SK-N-SH (cell line): ENCODE measurements around the gene NIPA2. TPM values are rescaled to one million over a fixed set of nuclear protein-coding genes. Genes with fewer than 3 reads are reported as not detected.

Experiments used
- CTCF ChIA-PET: fragments of 300-600, 350-600 bp; formaldehyde crosslinking; extraction: SDS; loops from one replicate; lab custom pipeline; 2021; lab: Yijun Ruan, JAX
- POLR2A ChIA-PET: fragments of 350-600 bp; sonication (Branson Sonifier 250); formaldehyde crosslinking; extraction: SDS; loops from one replicate; lab custom pipeline; 2020; ENCODE audit warnings: antibody characterized with exemption, inconsistent platforms; lab: Yijun Ruan, JAX
- DNase-seq: peaks from one replicate; pipeline ENCODE4 v3.0.0; 2012
- H2AFZ ChIP-seq: fragments of 200-600 bp; sonication (generic); 2 replicates; pipeline ENCODE4 v1.8.1; 2016; ENCODE audit warnings: antibody characterized with exemption, mild to moderate bottlenecking, low read depth
- H3F3A ChIP-seq: fragments of 200-600 bp; sonication (generic); replicated peaks from 2 replicates; pipeline ENCODE3; 2016; ENCODE audit warnings: antibody characterized with exemption, mild to moderate bottlenecking; ENCODE audit not compliant: insufficient read depth
- H3K27ac ChIP-seq, 2 experiments: fragments of 200-500 bp in 1 of 2; fragments of 200-600 bp in 1 of 2; sonication (Bioruptor generic) in 1 of 2; sonication (generic), shearing (Covaris generic) in 1 of 2; 2 replicates each; pipeline versions ENCODE4 v1.5.1 to v1.6.1; 2014 to 2016; ENCODE audit warnings: low read depth in 2 of 2, inconsistent platforms in 1 of 2, low read length in 1 of 2, mild to moderate bottlenecking in 1 of 2, mixed read lengths in 1 of 2
- H3K27me3 ChIP-seq: fragments of 200-600 bp; sonication (generic), shearing (Covaris generic); 2 replicates; pipeline ENCODE4 v1.6.1; 2016; ENCODE audit warnings: mixed run types; ENCODE audit not compliant: insufficient read depth
- H3K36me3 ChIP-seq, 2 experiments: fragments of 200-500 bp in 1 of 2; fragments of 200-600 bp in 1 of 2; sonication (Bioruptor generic) in 1 of 2; sonication (generic) in 1 of 2; replicated peaks in 1 of 2; 2 replicates each; pipeline versions ENCODE3 to v1.5.1; 2014 to 2016; ENCODE audit warnings: low read length in 1 of 2, mild to moderate bottlenecking in 1 of 2; ENCODE audit not compliant: insufficient read depth in 2 of 2, control insufficient read depth in 1 of 2
- H3K4me1 ChIP-seq, 2 experiments: fragments of 200-500 bp in 1 of 2; fragments of 200-600 bp in 1 of 2; sonication (Bioruptor generic) in 1 of 2; sonication (generic), shearing (Covaris generic) in 1 of 2; 2 replicates each; pipeline versions ENCODE4 v1.5.1 to v1.6.1; 2014 to 2016; ENCODE audit warnings: low read depth in 1 of 2, low read length in 1 of 2, mixed run types in 1 of 2; ENCODE audit not compliant: insufficient read depth in 2 of 2, control insufficient read depth in 1 of 2
- H3K4me2 ChIP-seq: fragments of 200-600 bp; sonication (generic), shearing (Covaris generic); 2 replicates; pipeline ENCODE4 v1.6.1; 2017; ENCODE audit warnings: mixed run types
- H3K4me3 ChIP-seq, 2 experiments: fragments of 200-500 bp in 1 of 2; fragments of 200-600 bp in 1 of 2; sonication (Bioruptor generic) in 1 of 2; sonication (generic), shearing (Covaris generic) in 1 of 2; 2 replicates each; pipeline versions ENCODE4 v1.5.1 to v1.8.1; 2014 to 2016; ENCODE audit warnings: low read depth in 2 of 2, inconsistent platforms in 1 of 2, low read length in 1 of 2, mild to moderate bottlenecking in 1 of 2, mixed read lengths in 1 of 2, moderate library complexity in 1 of 2
- H3K79me2 ChIP-seq: fragments of 200-600 bp; sonication (generic); 2 replicates; pipeline ENCODE4 v1.8.1; 2017; ENCODE audit warnings: mild to moderate bottlenecking; ENCODE audit not compliant: insufficient read depth
- H3K9ac ChIP-seq: fragments of 200-600 bp; sonication (generic); 2 replicates; pipeline ENCODE4 v1.6.1; 2017; ENCODE audit warnings: mixed run types
- H3K9me2 ChIP-seq: fragments of 200-600 bp; sonication (generic); 2 replicates; pipeline ENCODE4 v1.6.1; 2017; ENCODE audit warnings: mixed run types
- H3K9me3 ChIP-seq: fragments of 200-600 bp; sonication (generic); 2 replicates; pipeline ENCODE4 v1.6.1; 2017; ENCODE audit warnings: mixed run types, mild to moderate bottlenecking, moderate library complexity
- H4K20me1 ChIP-seq: fragments of 200-600 bp; sonication (generic); 2 replicates; pipeline ENCODE4 v1.6.1; 2017; ENCODE audit warnings: mild to moderate bottlenecking, mixed run types; ENCODE audit not compliant: insufficient read depth
- CHD2 ChIP-seq: fragments of 150-350 bp; IDR thresholded peaks from 2 replicates; pipeline ENCODE4 v1.6.1; 2018; ENCODE audit warnings: low read length; ENCODE audit not compliant: partially characterized antibody
- CTCF ChIP-seq: fragments of 200-600 bp; sonication (generic); IDR thresholded peaks from 2 replicates; pipeline ENCODE4 v1.6.1; 2017; ENCODE audit warnings: antibody characterized with exemption, mild to moderate bottlenecking, moderate library complexity
- ELF1 ChIP-seq: IDR thresholded peaks from 2 replicates; pipeline ENCODE4 v1.4.0; 2012
- EZH2phosphoT487 ChIP-seq: fragments of 200-600 bp; sonication (generic); IDR thresholded peaks from 2 replicates; pipeline ENCODE4 v1.6.1; 2017; ENCODE audit warnings: low read depth, mixed run types, mild to moderate bottlenecking, antibody characterized with exemption, moderate library complexity, borderline replicate concordance
- FOSL2 ChIP-seq: IDR thresholded peaks from 2 replicates; pipeline ENCODE4 v1.4.0; 2012; ENCODE audit warnings: low read depth, mild to moderate bottlenecking, moderate library complexity, borderline replicate concordance
- FOXJ3 ChIP-seq: sonication (generic); formaldehyde crosslinking; IDR thresholded peaks from 2 replicates; pipeline ENCODE4 v1.5.1; 2020; ENCODE audit warnings: mild to moderate bottlenecking, missing genetic modification reagents
- FOXM1 ChIP-seq: IDR thresholded peaks from 2 replicates; pipeline ENCODE4 v1.4.0; 2012; ENCODE audit warnings: low read depth, mild to moderate bottlenecking
- GABPA ChIP-seq: IDR thresholded peaks from 2 replicates; pipeline ENCODE4 v1.4.0; 2012; ENCODE audit warnings: low read depth, mild to moderate bottlenecking
- GATA2 ChIP-seq: sonication (generic); formaldehyde crosslinking; IDR thresholded peaks from 2 replicates; pipeline ENCODE4 v1.5.0; 2020; ENCODE audit warnings: mild to moderate bottlenecking, missing genetic modification reagents
- JUND ChIP-seq: IDR thresholded peaks from 2 replicates; pipeline ENCODE4 v1.4.0; 2012
- MEF2A ChIP-seq: IDR thresholded peaks from 2 replicates; pipeline ENCODE4 v1.4.0; 2012; ENCODE audit warnings: low read depth, borderline replicate concordance
- NFIC ChIP-seq: IDR thresholded peaks from 2 replicates; pipeline ENCODE4 v1.4.0; 2012; ENCODE audit warnings: borderline replicate concordance
- PBX3 ChIP-seq: IDR thresholded peaks from 2 replicates; pipeline ENCODE4; 2012
- POLR2AphosphoS5 ChIP-seq: IDR thresholded peaks from 2 replicates; pipeline ENCODE4 v1.6.1; 2012; ENCODE audit warnings: low read depth, low read length
- RAD21 ChIP-seq: IDR thresholded peaks from 2 replicates; pipeline ENCODE4 v1.6.1; 2012; ENCODE audit warnings: mild to moderate bottlenecking, low read length
- RCOR1 ChIP-seq: fragments of 150-350 bp; IDR thresholded peaks from 2 replicates; pipeline ENCODE4 v1.6.1; 2017; ENCODE audit warnings: antibody characterized with exemption, low read length
- REST ChIP-seq: IDR thresholded peaks from 2 replicates; pipeline ENCODE4 v1.6.1; 2012; ENCODE audit warnings: mild to moderate bottlenecking, low read depth, low read length, moderate library complexity
- RXRA ChIP-seq: IDR thresholded peaks from 2 replicates; pipeline ENCODE4 v1.4.0; 2012; ENCODE audit warnings: low read depth, mild to moderate bottlenecking, borderline replicate concordance
- SMC3 ChIP-seq: IDR thresholded peaks from 2 replicates; pipeline ENCODE4 v1.6.1; 2012; ENCODE audit warnings: low read depth, low read length, improper control_type of control experiment
- TEAD4 ChIP-seq: IDR thresholded peaks from 2 replicates; pipeline ENCODE4 v1.4.0; 2012; ENCODE audit warnings: mild to moderate bottlenecking, borderline replicate concordance; ENCODE audit not compliant: insufficient read depth
- USF2 ChIP-seq: fragments of 150-350 bp; IDR thresholded peaks from 2 replicates; pipeline ENCODE4 v1.6.1; 2017; ENCODE audit warnings: antibody characterized with exemption, low read length, low read depth, borderline replicate concordance
- YY1 ChIP-seq: IDR thresholded peaks from 2 replicates; pipeline ENCODE4 v1.4.0; 2012; ENCODE audit warnings: low read depth, mild to moderate bottlenecking
- ZBTB33 ChIP-seq: IDR thresholded peaks from 2 replicates; pipeline ENCODE4 v1.4.0; 2012; ENCODE audit warnings: low read depth, borderline replicate concordance
- WGBS: methylation state at CpG from one replicate; pipeline ENCODE4 v1.1.6; 2017; ENCODE audit warnings: low lambda C conversion rate; 5-methylcytosine and 5-hydroxymethylcytosine counted together
- polyA plus RNA-seq, 3 experiments: library from polyadenylated mRNA; depleted of rRNA; stranded (reverse); fragments of >200 nt; gene quantifications; 2 replicates each; pipeline ENCODE4 v1.2.3, GENCODE V29; 2012

Gene NIPA2
- 32.0 and 39.6 TPM in 2 replicates for polyA plus RNA-seq (2012; rRNA removed)
- 46.5 and 50.5 TPM in 2 replicates for polyA plus RNA-seq (2012; cell fraction: cytosol; rRNA removed)
- polyA plus RNA-seq (2012; cell fraction: nucleus; rRNA removed): 14.7 and 16.1 TPM in 2 replicates

GRCh38 chr15:22838292-22839042 lies at the start of gene NIPA2:
NIPA2 (plus strand) TSS chr15:22838666; CDS start chr15:22851732, 13,066 bp downstream.
- Histone ChIP-seq H3K9me2 (no peaks in the 10 kb centered on the region), H3F3A (peaks cover 5% of the 10 kb centered on the region), H3K36me3 (peaks cover 0 to 9% of the 10 kb centered on the region in 2 experiments), H3K27me3 (no peaks in the 10 kb centered on the region), H3K4me1 (peaks cover 0 to 3% of the 10 kb centered on the region in 2 experiments; a peak in 1 of 4 replicates), H3K4me2 (peak within 1 kb of the TSS; percentile 74), H3K27ac (peak within 1 kb of the TSS; percentile 89 to 94), H2AFZ (peak within 1 kb of the TSS; percentile 98), H3K9ac (peak within 1 kb of the TSS; percentile 86), H3K9me3 (no peaks in the 10 kb centered on the region), H4K20me1 (peaks cover 15% of the 10 kb centered on the region), H3K4me3 (peak within 1 kb of the TSS; percentile 77 to 84), H3K79me2 (peaks cover 49% of the 10 kb centered on the region)
- peak; percentile 98 for DNase-seq
- WGBS: 2% methylated on average over 9 of the region's 83 CpGs
- ChIA-PET CTCF (no interaction called here), POLR2A (no interaction called here)
- TF ChIP-seq MEF2A (no peak), GABPA (peak; percentile 76), FOXM1 (no peak), EZH2phosphoT487 (no peak), POLR2AphosphoS5 (peak; percentile 80), NFIC (peak; percentile 4; the same call in 1 of the 2 replicates), FOXJ3 (CRISPR knock-in tag) (no peak), FOSL2 (no peak), GATA2 (CRISPR knock-in tag) (no peak), RCOR1 (no peak), RXRA (no peak), CTCF (no peak), TEAD4 (no peak), CHD2 (peak; percentile 20), JUND (no peak), YY1 (no peak), RAD21 (peak; percentile 32), ELF1 (peak; percentile 56), USF2 (no peak), SMC3 (no peak), PBX3 (no peak), ZBTB33 (no peak), REST (no peak)
